Neural cell (in vitro differentiated cells): Measurements from ENCODE around the gene MAPK1.
"Not testable (repeated sequence)": the region's sequence is repeated elsewhere in the genome, so short reads cannot be mapped to it uniquely, and the experiment has no call there.

Experiments used
- CTCF ChIP-seq: fragments of 450-650 bp; IDR thresholded peaks from 2 replicates; pipeline ENCODE4 v1.5.1; 2014; ENCODE audit warnings: antibody characterized with exemption, mild to moderate bottlenecking, moderate library complexity; ENCODE audit not compliant: poor library complexity, severe bottlenecking
- EP300 ChIP-seq: fragments of 450-650 bp; conservative IDR thresholded peaks from 2 replicates; pipeline ENCODE4 v1.6.1; 2014; ENCODE audit warnings: antibody characterized with exemption, mild to moderate bottlenecking, moderate library complexity; ENCODE audit not compliant: poor library complexity, severe bottlenecking
- EZH2 ChIP-seq: fragments of 200-600, 300-800 bp; shearing (Covaris generic), sonication (generic); IDR thresholded peaks from 2 replicates; pipeline ENCODE4 v1.6.1; 2014; ENCODE audit warnings: antibody characterized with exemption, low read length, borderline replicate concordance, mild to moderate bottlenecking; ENCODE audit not compliant: insufficient read depth, poor library complexity, severe bottlenecking
- MXI1 ChIP-seq: fragments of 450-650 bp; conservative IDR thresholded peaks from 2 replicates; pipeline ENCODE4 v1.6.1; 2014; ENCODE audit warnings: antibody characterized with exemption, mild to moderate bottlenecking; ENCODE audit not compliant: poor library complexity, severe bottlenecking
- POLR2AphosphoS5 ChIP-seq: IDR thresholded peaks from 2 replicates; pipeline ENCODE4 v1.6.1; 2012
- RAD21 ChIP-seq: fragments of 450-650 bp; conservative IDR thresholded peaks from 2 replicates; pipeline ENCODE4 v1.6.1; 2014; ENCODE audit warnings: antibody characterized with exemption, mild to moderate bottlenecking, moderate library complexity
- REST ChIP-seq: IDR thresholded peaks from 2 replicates; pipeline ENCODE4 v1.6.1; 2012; ENCODE audit warnings: borderline replicate concordance
- SMC3 ChIP-seq: fragments of 450-650 bp; conservative IDR thresholded peaks from 2 replicates; pipeline ENCODE4 v1.6.1; 2014; ENCODE audit warnings: antibody characterized with exemption, mild to moderate bottlenecking, moderate library complexity; ENCODE audit not compliant: poor library complexity

- not testable (repeated sequence) for TF ChIP-seq CTCF, MXI1, REST, EZH2, POLR2AphosphoS5, EP300, RAD21, SMC3
These were observed 76.4 kb downstream of the MAPK1 start for GRCh38 chr22:21790849-21791610.
